HG03439 (cell line): ENCODE data around the gene ZNF516.

Source experiments
- ATAC-seq: cut with Tn5 transposase; IDR thresholded peaks from one replicate; pipeline ENCODE4 v1.9.1; 2021; ENCODE audit warnings: mild to moderate bottlenecking, moderate library complexity; ENCODE audit not compliant: unreplicated experiment

The ZNF516 gene

GRCh38 chr18:76402026-76402990 lies 92.7 kb downstream of the ZNF516 start:
- ATAC-seq: no peak

DNA sequence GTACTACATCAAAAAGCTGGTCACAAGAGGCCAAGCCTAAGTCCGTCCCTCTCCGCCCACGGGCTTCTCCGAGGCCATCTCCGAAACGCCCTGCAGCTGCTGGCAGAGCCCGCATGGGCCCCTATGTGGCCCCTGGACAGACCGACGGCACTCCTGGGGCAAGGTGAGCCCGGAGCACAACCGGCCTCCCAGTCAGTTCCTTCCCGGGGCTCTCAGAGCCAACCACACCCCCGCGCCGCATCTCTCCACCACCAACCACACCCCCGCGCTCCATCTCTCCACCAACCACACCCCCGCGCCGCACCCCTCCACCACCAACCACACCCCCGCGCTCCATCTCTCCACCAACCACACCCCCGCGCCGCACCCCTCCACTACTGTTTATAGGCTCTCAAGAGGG lies 93.5 kb downstream of the ZNF516 start:
- no peak for ATAC-seq

- ATAC-seq: no peak
Observed at GRCh38 chr18:76399613-76400391, 95.2 kb downstream of the ZNF516 start.

DNA sequence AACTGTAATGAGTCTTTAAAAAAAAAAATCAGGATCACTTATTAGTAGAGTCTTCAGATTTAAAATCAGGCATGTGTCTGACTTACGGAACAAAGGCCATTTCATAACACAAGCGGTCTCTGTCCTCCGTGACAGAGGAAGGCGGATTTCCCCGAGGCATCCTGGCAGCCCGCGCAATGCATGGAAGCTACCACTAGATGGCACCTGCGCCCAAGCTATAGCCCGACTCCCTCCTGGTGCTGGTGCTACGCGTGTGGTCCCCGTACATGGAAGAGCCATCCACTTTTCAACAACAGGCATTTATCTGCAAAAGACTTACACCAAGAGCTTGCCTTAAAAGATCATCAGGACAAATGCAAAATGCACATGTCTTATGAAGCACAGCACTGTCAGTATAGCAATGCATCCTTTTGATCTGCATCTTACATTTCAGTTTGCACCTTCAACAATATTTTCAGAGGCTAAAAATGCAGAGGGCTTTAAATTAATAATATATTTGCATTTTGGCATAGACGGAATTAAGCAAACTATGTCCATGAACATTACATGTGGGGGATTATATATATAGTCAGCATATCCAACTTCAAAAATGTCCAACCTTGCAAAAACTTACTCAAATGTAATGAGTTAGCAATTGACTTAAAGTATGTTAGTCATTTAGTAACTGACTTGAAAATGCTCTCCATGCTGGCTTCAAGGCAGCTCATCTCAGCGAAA lies 96.0 kb downstream of the ZNF516 start:
- ATAC-seq: peak; percentile 81

GRCh38 chr18:76398295-76398694 lies 96.7 kb downstream of the ZNF516 start:
- ATAC-seq: no peak

DNA sequence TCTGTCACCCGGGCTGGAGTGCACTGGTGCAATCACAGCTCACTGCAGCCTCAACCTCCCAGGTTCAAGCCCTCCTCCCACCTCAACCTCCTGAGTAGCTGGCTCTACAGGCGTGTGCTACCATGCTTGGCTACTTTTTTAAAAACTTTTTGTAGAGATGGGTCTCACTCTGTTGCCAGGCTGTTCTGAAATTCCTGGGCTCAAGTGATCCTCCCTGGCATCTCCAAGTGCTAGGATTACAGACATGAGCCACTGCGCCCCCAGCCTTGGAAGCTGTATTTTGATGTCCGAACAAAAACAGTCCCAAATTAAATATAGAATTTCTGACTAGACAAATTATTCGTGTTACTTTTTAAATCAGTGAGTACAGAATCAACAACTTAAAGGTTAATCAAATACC lies 97.4 kb downstream of the ZNF516 start:
- ATAC-seq: no peak

- no peak for ATAC-seq
Observed at GRCh38 chr18:76396792-76397191, 98.2 kb downstream of the ZNF516 start.

GRCh38 chr18:76395609-76396008 lies 99.4 kb downstream of the ZNF516 start:
- no peak for ATAC-seq

GRCh38 chr18:76394780-76395476 lies 100.1 kb downstream of the ZNF516 start:
- no peak for ATAC-seq

DNA sequence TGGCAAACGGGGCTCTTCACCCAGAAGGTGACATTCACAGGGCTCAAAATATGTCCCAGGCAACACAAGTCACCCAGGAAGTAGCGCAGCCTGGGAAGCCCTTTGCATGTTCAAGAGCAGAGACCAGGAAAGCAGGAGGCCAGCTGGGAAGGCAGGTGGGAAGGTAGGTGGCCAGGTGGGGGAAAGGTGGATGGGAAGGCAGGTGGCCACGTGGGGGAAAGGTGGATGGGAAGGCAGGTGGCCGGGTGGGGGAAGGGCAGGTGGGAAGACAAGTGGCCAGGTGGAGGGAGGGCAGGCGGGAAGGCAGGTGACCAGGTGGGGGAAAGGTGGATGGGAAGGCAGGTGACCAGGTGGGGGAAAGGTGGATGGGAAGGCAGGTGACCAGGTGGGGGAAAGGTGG lies 102.7 kb downstream of the ZNF516 start:
- no peak for ATAC-seq

DNA sequence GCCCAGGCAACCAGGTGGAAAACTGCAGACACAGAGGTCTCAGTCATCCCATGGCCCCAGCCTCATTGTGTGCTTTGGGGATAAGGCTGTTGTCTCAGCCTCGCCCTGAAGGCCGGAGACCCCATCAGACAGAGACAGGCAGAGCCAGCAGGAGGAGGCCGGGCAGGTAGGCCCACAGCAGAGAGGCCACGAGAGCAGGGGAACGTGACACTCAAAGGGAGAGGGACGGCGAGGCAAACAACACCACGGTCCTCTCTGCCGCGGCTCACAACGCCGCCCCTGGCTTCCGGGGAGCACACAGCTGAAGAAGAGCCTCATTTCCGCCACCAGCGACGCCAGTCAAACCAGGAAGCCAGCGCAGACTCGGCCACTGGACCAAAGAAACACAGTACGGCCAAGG lies 103.3 kb downstream of the ZNF516 start:
- ATAC-seq: no peak

GRCh38 chr18:76391038-76391437 lies 104.0 kb downstream of the ZNF516 start:
- no peak for ATAC-seq

GRCh38 chr18:76390452-76391035 lies 104.5 kb downstream of the ZNF516 start:
- ATAC-seq: no peak

GRCh38 chr18:76389716-76390115 lies 105.3 kb downstream of the ZNF516 start:
- ATAC-seq: no peak

DNA sequence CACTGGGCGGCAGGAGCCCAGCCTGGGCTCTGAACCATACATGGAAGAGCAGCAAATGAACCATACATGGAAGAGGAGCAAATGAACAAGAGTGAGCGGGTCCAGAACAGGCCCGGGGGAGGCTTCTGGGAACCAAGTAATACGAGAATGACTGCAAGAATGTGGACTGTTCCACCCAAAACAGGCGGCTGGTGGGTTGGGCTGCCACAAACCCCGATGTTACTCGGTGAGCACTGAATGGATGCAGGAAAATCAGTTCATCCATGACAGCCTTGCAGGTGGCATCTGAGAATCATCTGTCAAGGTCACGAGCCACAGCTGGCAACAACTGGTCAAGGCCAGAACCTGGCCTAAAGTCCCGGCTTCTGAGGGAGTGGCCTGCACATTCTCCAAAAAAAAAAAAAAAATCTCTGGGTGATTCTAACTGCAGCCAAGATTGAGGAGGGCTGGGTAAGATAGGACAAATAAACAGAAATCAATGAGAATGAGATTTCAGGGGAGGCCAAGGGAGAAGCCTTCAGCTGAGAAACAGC lies 106.1 kb downstream of the ZNF516 start:
- no peak for ATAC-seq

DNA sequence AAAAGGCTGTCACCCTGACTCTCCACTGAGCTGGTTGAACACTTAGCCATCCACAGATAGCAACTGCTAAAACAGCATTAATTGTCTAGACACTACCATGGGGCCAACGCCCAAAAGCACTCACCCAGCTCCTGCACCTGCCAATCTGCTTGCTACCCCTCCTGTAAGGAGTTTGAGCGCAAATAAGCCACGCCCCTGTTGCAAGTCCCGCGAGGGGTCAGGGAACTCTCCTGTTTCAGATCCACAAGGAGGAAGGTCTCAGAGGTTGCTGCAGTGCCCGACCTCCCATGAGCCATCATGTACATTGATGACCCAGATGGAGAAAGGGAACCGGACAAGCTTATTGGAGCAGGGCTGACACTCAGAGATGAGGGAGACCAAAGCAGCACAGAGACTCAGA lies 106.8 kb downstream of the ZNF516 start:
- ATAC-seq: no peak

- ATAC-seq: no peak
Observed at GRCh38 chr18:76387608-76388007, 107.4 kb downstream of the ZNF516 start.

DNA sequence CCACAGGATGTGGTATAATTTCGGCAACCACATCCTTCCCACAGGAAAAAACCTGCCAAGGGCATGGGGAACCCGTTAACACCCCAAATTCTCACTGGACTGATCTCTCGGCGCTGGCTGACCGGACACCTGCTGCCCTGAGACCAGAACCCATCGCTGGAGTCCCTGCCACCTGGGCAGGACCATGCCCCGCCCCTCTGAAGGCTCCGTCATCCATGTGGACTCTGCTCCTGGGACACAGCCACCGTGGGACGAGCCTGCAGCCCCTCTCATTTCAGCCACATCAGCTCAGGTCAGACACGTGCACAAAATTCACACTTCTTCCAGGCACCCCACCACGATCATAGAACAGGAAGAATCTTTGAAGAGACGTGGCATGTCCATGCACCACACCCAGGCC lies 108.2 kb downstream of the ZNF516 start:
- ATAC-seq: no peak

DNA sequence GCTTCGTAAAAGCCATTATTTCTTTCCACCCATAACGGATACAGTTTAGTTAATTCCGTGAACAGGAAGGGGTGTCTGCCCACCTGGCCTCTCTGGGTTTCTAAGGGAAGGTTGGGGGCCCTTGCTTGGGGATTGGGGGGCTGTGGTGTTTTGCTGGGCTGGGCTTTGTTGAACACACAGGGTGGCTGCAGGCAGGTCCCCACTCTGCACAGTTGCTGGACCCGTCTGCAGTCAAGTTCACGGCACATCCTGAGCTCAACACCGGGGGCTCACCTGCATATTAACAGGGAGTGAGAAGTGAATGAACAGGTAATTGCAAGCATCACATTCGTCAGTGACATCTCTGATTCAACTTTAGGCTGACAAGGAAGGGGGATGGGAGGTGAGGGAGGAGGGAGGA lies 109.0 kb downstream of the ZNF516 start:
- ATAC-seq: no peak

DNA sequence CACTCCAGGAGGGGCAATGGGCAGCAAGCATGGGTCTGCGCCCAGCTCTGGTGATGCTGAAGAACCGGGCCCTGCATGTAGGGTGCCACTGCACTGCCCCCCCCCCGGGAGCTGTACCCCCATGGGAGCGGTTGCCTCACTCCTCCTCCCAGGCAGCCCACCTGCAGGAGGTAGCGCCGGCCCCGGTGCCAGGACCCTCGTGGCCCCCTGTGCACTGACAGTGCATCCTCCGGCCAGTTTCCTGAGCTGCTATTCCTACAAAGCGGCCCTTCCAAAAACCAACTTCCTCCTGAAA lies 109.4 kb downstream of the ZNF516 start:
- no peak for ATAC-seq
